BJ (cell line): ENCODE measurements around the gene TBC1D21. TPM values are rescaled to one million over a fixed set of nuclear protein-coding genes. Genes with fewer than 3 reads are reported as not detected.

Source experiments
- CTCF ChIA-PET: fragments of 350-600 bp; formaldehyde crosslinking; extraction: SDS; loops from one replicate; lab custom pipeline; 2021; ENCODE audit warnings: antibody characterized with exemption, inconsistent platforms; lab: Yijun Ruan, JAX
- POLR2A ChIA-PET: fragments of 300-600 bp; sonication (Branson Sonifier 250); formaldehyde crosslinking; extraction: SDS; loops from one replicate; lab custom pipeline; 2021; ENCODE audit warnings: antibody characterized with exemption; lab: Charles Lee
- DNase-seq: peaks from one replicate; pipeline ENCODE4 v3.0.0-alpha.2; 2011; ENCODE audit warnings: low read depth
- H3K27me3 ChIP-seq: 2 replicates; pipeline ENCODE4 v1.6.0; 2011; ENCODE audit warnings: low read length; ENCODE audit not compliant: control insufficient read depth, insufficient read depth
- H3K36me3 ChIP-seq: 2 replicates; pipeline ENCODE4 v1.5.1; 2011; ENCODE audit warnings: low read length; ENCODE audit not compliant: control insufficient read depth, insufficient read depth
- H3K4me3 ChIP-seq: 2 replicates; pipeline ENCODE4 v1.5.1; 2011; ENCODE audit warnings: low read depth, mild to moderate bottlenecking, control low read depth, low read length
- CTCF ChIP-seq: IDR thresholded peaks from 2 replicates; pipeline ENCODE4 v1.5.1; 2011; ENCODE audit warnings: low read depth, mild to moderate bottlenecking, control low read depth, inconsistent platforms, low read length, moderate library complexity; ENCODE audit not compliant: insufficient read depth
- polyA plus RNA-seq: library from polyadenylated mRNA; depleted of rRNA; stranded (reverse); fragments of >200 nt; gene quantifications from 2 replicates; pipeline ENCODE4 v1.2.3, GENCODE V29; 2011

The TBC1D21 gene
- polyA plus RNA-seq, 1 experiment = not detected

DNA sequence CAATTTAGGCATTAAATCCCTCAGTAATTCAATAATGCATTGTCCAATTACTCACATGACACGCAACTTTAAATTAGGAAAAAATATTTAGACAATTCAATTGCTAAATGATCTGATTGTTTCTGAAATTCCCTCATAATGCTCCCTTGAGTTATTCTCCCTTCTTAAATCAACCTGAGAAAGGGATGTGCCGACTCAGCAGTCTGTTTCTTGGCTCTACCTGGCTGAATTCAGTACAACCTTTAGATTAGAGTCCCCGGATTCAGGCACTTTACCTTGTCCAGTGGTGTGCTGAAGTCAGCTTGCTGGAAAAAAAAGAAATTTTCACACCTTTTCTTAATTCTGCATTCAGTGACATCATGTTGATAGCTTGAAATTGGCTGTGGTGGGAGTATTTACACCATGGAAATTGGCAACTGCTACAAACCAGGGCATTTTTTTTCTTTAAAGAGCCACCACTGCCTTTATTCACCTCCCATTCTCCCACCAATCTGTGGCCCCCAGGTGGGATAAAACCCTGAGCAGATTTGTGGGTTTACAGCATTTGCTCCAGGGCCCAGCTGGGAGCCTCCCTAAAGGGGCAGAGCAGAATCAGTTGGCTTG lies 32.0 kb downstream of the TBC1D21 start:
- TF ChIP-seq CTCF = no peak
- H3K36me3 ChIP-seq = no peaks in the 10 kb centered on the region
- no peak for DNase-seq
- no peak overlapping the region for H3K4me3 ChIP-seq
- ChIA-PET CTCF (interaction anchor here (0.6 to 8.5 kb wide), 7 partner anchors 11 to 185 kb away, joined by 3 to 108 read pairs (median 3); partner anchors contain the start of gene TBC1D21), POLR2A (no interaction called here)
- no peaks in the 10 kb centered on the region for H3K27me3 ChIP-seq

GRCh38 chr15:73906346-73907034 lies 33.1 kb downstream of the TBC1D21 start:
- DNase-seq = no peak
- ChIA-PET CTCF (interaction anchor here (0.7 to 8.5 kb wide), 12 partner anchors 7 to 622 kb away, joined by 3 to 108 read pairs (median 4); partner anchors contain the start of gene TBC1D21), POLR2A (interaction anchor here (0.5 kb wide), 1 partner anchor 16 kb away, joined by 3 read pairs; no protein-coding TSS in a partner anchor)
- no peaks in the 10 kb centered on the region for H3K27me3 ChIP-seq
- H3K36me3 ChIP-seq = 0 out of 2 replicates have a peak, but pooled peaks cover 2% of the 10 kb centered on the region
- H3K4me3 ChIP-seq = no peak overlapping the region
- no peak for TF ChIP-seq CTCF

- no peak for DNase-seq
- CTCF ChIA-PET = interaction anchor here (0.7 to 8.5 kb wide), 16 partner anchors 8 to 622 kb away, joined by 3 to 108 read pairs (median 4); partner anchors contain the start of gene TBC1D21
- H3K27me3 ChIP-seq = no peaks in the 10 kb centered on the region
- TF ChIP-seq CTCF = no peak
- H3K36me3 ChIP-seq = 0 out of 2 replicates have a peak, but pooled peaks cover 2% of the 10 kb centered on the region
- POLR2A ChIA-PET = interaction anchor here (0.6 kb wide), 1 partner anchor 601 kb away, joined by 4 read pairs; no protein-coding TSS in a partner anchor
- H3K4me3 ChIP-seq = no peak overlapping the region
These were observed 33.7 kb downstream of the TBC1D21 start for GRCh38 chr15:73907035-73907408.

GRCh38 chr15:73908030-73908821 lies 34.9 kb downstream of the TBC1D21 start:
- ChIA-PET POLR2A (no interaction called here), CTCF (interaction anchor here (0.6 to 8.5 kb wide), 18 partner anchors 11 to 683 kb away, joined by 3 to 108 read pairs (median 4); partner anchors contain the start of gene TBC1D21)
- Histone ChIP-seq H3K4me3 (no peak overlapping the region), H3K36me3 (0 out of 2 replicates have a peak, but pooled peaks cover 2% of the 10 kb centered on the region), H3K27me3 (no peaks in the 10 kb centered on the region)
- TF ChIP-seq CTCF = peak; percentile 97
- no peak for DNase-seq
